SK-N-MC (cell line): ENCODE data around the gene EFEMP2.

ENCODE experiments used
- EZH2 ChIP-seq: fragments of 200-600 bp; sonication (generic); IDR thresholded peaks from one replicate; pipeline ENCODE4 v1.6.1; 2017; ENCODE audit warnings: antibody characterized with exemption
- FOXP2 ChIP-seq: optimal IDR thresholded peaks from 2 replicates; pipeline ENCODE3; 2011; ENCODE audit warnings: mild to moderate bottlenecking, moderate library complexity; ENCODE audit not compliant: insufficient read depth; ENCODE audit errors: extremely low read length, control extremely low read depth
- POLR2AphosphoS5 ChIP-seq: IDR thresholded peaks from 2 replicates; pipeline ENCODE4 v1.6.1; 2012; ENCODE audit warnings: mild to moderate bottlenecking, low read depth, low read length, borderline replicate concordance

GRCh38 chr11:65844231-65844872 is 28.2 kb downstream of the EFEMP2 start:
- TF ChIP-seq EZH2: no peak
- no peak for TF ChIP-seq POLR2AphosphoS5
- TF ChIP-seq FOXP2: no peak
